HG03045 (cell line): ENCODE data around the gene PLD3.
"Not testable (repeated sequence)": the region's sequence is repeated elsewhere in the genome, so short reads cannot be mapped to it uniquely, and the experiment has no call there.

ENCODE experiments used
- ATAC-seq: cut with Tn5 transposase; IDR thresholded peaks from one replicate; pipeline ENCODE4 v1.9.1; 2021; ENCODE audit warnings: mild to moderate bottlenecking, moderate library complexity; ENCODE audit not compliant: unreplicated experiment

The PLD3 gene

DNA sequence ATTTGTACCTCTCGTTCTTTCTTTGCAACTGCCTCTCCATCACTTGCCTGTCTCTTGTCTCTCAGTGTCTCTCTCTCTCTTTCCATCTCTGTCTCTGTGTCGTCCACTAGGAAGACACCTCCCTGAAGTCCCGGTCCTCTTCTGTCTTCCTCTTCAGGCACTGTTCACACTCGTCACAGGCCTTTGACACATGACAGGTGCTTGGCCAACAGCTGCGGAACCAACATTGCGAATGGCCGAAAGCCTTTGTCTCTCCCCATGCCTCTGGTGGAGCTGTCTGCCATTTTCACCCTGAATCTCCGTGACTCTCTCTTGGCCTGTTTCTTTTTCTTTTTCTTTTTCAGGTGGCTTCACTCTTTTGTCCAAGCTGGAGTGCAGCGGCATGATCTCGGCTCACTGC, 38.7 kb downstream of the PLD3 start:
- ATAC-seq, result no peak

DNA sequence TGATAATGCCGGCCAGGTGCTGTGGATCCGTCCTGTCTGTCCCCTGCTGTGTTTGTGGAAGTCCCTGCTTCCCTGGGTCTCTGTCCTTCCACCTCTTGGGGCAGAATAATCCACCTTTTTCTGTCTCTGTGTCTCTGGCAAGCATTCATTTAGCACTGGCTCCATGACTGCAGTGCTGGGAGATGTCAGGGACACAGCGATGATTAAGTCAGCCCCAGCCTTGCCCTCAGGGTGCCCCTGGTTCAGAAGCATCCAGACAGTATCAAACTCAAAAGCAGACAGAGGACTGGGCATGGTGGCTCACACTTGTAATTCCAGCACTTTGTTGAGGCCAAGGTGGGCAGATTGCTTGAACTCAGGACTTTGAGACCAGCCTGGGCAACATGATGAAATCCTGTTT, 40.0 kb downstream of the PLD3 start:
- no peak for ATAC-seq

DNA sequence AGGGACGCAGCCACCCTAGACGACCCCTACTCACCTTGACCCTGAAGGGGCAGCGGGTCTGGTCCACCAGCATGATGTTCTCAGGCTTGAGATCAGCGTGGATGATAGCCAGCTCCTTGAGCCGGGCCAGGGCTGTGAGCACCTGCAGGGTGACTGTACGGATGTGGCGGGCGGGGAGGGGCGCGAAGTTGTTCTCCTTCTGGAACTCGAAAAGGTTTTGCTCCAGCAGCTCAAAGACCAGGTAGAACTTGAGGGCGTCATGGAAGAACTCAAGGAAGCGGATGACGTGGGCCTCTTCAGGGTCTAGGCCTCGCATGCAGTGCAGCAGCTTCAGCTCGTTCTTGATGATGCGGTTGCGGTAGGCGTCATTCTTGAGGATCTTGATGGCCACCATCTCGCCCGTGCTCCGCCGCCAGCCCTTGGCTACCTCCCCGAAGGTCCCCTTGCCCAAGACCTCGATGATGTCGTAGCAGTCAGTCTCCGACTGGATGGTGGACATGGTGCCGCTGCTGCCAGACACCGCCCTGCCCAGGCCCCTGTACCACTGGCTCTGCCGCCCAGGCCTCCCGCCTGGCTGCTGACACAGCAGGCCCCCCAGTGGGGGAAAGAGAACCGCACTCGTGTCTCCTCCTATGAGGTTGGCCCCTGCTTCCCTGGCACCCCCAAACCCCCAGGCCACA, 41.0 kb downstream of the PLD3 start:
- no peak for ATAC-seq

DNA sequence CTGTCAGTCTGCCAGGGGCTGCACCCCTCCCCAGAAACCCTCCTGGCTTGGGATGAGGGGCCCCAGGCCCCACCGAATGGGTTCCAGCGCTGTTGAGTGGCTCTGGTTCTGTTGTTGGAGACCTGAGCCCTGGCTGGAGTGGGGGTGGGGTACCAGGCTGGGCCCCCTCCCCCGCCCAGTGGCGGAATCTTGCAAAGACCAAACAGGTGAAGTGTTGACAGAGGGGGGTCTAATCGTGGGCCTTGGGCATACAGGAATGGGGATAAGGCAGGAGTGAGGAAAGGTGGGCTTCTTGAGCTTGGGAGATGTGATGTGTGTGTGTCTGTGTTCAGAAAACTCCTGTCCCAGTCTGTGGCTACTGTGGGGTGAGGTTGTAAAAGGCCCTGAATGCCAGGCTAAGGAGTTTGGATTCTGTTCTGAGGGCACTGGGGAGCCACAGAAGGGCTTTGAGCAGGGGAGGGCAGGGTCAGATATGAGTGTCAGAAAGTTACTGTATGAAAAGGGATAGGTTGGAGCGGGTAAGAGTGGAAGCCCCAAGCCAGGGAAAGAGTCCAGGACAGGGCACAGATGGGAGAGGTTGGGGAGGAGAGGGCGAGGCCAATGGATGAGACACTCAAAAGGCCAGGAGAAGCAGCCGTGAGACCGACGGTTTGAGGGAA, 41.7 kb downstream of the PLD3 start, which contains the start of gene HIPK4:
Gene HIPK4 (minus strand): TSS at position 98 of the 659 bp plus-strand sequence. CDS start 279 bp downstream, outside the sequence.
- ATAC-seq, result no peak

DNA sequence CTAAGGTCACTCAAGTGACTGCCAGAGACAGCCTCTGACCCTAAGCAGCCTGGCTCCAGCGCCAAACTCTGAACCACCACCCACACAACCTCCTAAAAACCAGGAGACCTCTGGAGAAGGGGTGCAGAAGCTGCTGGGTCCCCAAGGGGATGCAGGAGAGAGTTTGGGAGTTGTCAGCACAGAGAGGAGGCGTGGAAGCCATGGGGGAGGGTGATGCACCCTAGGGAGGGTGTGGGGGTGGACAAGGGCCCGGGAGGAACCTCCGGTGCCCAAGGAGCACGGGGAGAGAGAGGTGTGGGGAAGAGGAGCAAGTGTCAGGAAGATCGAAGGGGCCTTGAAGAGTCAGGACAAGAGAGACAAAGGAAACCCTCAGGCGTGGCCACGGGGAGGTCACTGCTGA, 43.6 kb downstream of the PLD3 start:
- ATAC-seq, result no peak

DNA sequence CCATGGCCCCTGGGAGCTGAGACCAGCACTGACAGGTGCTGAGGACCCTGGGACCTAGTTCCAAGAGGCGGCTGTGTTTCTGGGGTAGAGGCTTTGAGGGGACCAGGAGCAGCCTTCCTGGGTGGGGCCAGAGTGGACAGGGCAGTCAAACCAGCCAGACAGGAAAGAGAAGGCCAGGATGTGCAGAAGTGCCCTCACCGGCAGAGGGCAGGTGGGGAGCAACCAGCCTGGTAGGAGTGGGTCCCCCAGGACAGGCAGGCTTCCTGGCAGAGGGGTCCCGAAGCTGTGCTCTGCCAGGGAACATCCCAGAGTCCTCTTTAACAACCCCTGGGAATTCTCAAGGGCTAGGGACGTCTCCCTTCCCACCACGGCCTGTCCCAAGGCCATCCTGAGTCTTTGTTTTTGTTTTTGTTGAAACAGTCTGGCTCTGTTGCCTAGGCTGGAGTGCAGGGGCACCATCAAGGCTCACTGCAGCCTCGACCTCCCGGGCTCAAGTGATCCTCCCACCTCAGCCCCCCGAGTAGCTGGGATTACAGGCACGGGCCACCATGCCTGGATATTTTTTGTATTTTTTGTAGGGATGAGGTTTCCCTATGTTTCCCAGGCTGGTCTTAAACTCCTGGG, 44.5 kb downstream of the PLD3 start:
- no peak for ATAC-seq

DNA sequence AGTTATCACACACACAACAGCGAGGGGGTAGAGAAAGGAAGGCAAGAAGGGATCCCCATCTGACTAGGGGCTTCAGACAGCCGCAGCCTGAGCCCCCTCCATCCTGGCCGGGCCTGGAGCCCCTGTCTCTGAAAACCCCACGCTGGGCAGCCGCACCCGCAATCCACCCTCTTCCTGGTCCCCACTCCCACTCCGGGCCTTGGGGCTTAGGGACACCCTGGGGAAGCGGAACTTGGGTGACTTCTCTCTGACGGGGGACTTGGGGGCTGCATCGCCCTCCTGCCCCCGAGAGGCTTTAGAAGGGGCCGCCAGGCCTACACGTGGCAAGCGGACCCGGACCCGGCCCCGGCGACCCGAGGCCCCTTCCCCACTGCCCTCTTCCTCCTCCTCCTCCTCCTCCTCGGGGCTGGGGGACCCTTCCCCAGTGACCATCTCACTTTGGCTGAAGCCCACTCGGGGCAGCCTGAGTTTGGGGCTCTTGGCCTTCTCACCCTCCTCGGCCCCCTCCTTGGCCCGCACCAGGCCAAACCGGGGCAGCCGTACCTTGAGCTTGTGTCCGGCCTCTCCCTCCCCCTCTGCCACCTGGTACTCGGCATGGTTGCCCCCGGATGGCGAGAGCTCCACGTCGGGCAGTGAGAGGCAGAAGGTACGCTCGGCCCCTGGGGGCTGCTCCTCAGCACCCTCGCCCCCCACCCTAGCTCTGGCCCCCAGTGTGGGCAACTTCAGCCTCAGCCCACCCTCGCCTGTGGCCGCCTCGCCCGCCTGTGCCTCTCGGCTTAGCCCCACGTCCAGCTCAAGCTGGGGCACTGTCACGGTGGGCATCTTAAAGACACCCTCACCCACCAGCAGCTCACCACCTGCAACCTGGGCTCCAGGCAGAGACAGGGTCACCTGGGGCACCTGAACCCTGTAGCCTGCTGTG, 45.7 kb downstream of the PLD3 start:
- ATAC-seq, result no peak

DNA sequence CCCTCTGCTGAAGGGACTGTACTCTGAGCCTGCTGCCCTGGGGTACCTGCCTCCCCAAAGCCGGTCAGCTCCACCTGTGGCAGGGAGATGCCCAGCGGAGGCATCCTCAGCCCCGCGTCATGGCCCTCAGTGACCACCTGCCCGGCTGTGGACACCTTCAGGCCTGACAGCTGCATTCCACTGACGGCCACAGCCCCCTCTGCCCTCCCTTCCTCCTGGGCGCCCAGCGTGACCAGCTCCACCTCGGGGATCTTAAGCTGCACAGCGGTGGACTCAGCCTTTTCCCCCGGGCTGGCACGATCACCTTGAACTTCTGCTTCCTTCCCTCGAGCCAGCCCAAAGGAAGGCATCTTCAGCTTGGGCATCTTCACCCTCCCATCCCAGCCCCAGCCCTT, 46.3 kb downstream of the PLD3 start:
- ATAC-seq, result no peak

DNA sequence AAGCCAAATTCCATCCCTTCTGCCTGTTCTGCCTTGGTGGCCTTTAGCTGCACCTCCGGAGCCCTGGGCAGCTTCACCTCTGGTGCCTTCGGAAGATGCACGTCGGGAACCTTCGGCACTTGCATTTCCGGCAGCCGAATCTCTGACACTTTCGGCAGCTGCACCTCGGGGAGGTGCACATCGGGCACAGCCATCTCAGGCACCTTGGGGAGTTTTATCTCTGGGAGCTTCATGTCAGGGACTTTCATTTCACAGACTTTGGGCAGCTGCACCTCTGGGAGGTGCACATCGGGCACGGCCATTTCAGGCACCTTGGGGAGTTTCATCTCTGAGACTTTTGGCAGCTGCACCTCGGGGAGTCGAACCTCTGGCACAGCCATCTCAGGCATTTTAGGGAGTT, 47.5 kb downstream of the PLD3 start:
- ATAC-seq, result no peak

DNA sequence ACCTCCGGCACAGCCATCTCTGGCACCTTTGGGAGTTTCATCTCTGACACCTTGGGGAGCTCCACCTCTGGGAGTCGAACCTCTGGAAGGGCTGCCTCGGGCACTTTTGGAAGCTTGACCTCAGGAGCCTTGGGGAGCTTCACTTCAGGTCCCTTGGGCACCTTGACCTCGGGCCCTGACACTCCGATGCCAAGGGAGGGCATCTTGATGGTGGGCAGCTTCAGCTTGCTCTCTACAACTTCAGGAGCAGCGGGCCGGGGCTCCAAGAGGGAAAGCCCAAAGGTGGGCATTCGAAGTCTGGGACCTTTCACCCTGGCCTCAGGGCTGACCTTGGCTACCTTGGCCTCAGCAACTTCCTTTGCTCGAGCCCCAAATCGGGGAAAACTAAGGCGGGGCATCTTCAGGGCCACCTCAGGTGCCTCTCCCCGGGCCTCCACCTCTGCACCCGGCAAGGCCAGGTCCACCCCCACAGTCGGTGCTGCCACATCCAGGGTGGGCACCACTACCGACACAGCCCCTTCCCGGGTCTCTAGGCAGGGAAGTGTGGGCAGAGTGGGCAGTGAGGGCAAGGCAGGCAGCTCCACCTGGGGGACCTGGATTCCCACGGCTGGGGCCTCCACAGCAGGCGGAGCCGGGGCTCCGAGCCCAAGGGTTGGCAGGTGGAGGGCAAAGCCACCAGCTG, 48.5 kb downstream of the PLD3 start:
- no peak for ATAC-seq

DNA sequence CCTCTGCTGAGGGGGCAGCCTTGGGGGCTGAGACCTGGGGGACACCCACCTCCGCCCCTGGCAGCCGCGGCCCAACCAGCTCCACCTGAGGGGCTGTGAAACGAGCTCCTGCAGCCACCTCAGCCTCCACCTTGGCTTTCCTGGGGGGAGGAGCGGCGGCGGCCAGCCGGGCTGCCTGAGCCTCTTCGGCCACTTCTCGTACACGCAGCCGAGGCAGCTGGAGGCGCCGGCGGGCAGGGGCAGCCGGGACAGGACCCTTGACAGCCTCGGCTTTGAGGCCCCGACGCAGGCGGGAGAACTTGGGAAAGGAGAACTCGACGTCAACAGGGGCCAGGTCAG, 49.0 kb downstream of the PLD3 start:
- no peak for ATAC-seq

DNA sequence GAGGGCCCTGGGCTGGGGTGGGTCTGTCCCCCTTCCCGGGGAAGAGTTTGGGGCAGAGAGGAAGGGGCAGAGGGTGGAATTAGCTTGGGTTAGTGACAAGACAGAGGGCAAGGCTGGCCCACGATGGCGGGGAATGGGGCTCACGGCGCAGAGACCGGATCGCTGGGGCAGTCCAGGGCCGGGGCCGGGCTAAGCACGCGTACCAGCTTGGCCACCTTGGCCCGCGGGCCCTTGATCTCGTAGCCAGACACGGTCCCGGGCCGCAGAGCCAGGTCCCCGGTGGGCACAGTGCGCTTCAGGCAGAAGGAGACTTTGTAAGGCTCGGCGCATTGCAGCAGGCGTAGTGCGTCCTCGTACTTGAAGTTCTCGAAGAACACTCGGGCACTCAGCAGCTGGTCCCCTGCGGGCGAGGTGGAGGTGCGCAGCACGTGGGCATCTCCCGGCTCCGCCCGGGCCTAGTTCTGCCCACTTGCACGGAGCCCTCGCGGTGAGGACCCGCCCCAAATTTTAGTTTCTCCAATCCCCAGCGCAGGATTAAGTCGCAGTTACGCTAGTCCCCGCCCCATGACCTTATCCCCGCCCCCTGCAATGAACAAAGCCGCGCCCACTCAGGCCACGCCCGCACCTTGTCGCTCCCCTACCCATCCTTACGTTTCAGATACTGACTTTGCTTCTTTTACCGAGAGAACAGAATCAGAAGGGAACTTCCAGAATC, 50.1 kb downstream of the PLD3 start:
- no peak for ATAC-seq

DNA sequence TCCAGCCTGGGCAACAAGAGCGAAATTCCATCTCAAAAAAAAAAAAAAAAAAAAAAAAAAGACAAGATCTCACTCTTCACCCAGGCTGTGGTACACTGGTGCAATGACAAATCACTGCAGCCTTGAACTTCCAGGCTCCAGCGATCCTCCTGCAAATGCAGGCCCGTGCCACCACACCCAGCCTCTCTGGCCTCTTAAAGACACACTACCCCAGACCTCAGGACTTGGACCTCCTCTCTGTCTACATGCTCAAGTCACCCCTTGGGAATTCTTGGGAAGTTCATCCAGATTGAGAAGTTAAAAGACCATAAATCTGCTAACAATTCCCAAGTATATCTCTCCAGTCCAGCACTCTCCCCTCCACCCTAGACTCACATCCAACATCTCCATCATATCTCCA, 52.1 kb downstream of the PLD3 start:
- ATAC-seq, result no peak

DNA sequence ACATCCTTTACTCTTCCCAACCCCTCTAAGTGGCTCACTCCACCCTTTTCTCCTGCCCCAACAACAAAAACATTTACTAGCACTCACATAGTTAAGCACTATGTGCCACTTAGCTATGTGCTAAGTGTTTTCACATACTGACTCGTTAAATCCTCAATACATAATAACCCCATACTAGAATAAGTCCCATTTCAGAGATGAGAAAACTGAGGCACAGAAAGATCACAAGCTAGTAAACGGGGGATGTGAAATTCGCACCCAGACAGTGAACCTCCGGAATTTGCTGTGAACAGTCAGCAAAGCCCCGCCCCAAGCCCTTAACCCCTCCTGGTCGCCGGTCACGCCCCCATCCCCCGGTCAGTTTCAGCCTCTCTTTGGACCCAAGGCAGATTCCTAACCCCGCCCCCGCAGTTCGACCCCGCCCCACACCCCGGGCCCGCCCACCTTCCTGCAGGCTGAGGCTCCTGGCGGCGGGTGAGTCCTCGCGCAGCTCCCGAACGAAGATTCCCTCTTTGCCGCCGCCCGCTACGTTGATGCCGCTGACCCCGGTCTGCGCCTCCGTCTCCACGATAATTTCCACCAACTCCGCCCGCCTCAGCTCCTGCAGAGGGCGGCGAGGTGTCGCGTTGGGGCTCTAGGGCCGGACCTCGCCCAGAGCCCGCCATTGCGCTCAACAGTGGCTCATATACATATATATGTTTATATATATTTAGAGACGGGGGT, 54.9 kb downstream of the PLD3 start:
- ATAC-seq, result peak; percentile 60

DNA sequence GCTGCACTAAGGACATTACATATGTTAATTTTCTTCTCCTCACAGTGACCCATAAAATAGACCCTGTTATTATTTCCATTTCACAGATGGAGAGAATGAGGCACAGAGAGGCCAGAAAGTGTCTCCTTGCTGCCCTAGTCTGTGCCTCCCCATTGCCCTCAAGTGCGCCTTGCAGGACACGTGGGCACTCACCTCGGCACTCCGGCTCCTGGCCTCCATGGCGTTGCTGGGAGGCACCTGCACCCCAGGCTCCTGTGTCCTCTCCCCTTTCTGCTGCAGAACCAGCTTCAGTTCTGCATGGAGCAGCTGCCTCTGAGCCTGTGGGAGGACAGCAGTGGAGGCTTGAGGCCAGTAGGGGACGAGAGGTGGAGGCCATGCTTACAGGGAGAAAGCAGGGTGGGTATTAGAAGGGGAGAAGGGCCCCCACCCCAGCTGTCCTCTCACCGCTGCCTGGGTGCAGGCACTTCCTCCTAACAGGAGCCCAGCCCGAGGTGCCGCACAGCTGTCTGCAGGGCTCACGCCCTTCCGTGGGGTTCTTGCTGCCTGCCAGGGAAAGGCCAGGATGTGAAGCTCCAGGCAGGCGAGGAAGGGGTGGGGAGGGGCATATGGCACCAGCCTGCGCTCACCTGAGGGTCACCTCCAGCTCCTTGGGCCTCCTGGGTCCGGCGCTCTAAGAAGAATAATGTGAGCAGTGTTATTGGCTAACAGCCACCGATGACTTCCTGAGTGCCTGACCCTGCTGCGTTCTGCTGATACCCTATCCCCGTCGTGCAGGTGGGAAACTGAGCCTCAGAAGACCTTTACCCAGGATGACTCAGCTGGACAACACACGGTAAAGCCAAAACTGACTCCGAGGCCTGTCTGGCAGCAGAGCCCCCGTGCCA, 59.5 kb downstream of the PLD3 start:
- ATAC-seq, result no peak

DNA sequence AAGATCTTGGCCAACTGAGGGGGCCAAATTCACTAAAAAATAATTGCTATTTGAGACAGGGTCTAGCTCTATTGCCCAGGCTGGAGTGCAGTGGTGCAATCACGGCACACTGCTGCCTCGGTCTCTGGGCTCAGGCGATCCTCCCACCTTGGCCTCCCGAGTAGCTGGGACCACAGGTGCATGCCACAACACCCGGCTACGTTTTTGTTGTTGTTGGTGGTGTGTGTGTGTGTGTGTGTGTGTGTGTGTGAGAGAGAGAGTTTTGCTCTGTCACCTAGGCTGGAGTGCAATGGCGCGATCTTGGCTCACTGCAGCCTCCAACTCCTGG, 60.1 kb downstream of the PLD3 start:
- not testable (repeated sequence) for ATAC-seq

DNA sequence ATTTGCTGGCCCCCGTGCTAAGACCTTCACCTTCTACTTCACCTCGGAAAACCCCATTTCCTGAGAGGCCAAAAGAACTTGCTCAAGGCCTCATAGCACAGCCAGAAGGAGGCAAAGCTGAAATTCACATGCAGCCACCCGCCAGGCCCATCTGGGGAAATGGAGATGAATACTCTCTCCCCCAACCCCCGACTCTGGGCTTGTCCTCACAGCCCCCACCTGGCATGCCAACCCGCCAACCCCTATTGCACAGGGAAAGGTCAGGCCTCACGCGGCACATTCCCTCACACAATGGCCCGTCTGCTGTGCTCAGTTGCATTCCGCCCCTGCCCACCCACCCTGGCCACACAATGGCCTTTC, 61.5 kb downstream of the PLD3 start:
- ATAC-seq, result no peak

DNA sequence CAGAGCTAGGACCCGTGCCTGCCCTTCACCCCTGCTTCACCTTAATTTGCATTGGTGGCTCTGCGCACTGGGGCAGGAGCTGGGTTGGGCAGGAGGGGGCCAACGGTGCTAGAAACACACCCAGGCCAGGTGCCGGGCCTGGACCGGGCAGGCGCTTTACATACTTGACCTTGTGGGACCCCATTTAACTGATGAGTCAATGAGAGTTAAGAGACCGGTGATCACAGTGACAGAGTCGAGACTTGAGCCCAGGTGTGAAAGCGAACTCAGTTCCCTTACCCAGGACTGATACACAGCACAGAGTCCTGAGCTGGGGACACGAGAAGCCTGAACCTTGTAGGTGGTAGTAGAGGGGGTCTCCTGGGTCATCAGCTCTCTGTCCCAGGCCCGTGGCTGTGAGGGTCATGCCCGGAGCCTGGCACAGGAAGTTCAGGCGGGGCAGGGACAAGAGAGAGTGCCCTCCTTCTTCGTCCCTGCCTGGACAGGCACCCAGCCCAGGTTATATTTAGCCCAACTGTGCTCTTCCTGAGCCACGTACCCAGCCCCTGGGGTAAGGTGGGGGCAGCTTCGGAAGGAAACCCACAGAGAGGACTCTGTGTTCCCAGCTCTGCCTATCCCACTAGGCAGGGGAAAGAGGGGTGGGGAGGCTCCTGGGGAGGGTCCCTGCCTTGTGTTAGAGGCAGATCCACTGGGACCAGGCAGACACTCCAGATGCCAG, 62.8 kb downstream of the PLD3 start:
- ATAC-seq, result no peak
